CD4-positive, alpha-beta T cell treated with Interleukin-2 at 100 ng/mL for 4 hours (primary cell): ENCODE data around the gene VEZT.
"Not testable (repeated sequence)": the region's sequence is repeated elsewhere in the genome, so short reads cannot be mapped to it uniquely, and the experiment has no call there.

Experiments
- DNase-seq: peaks from one replicate; pipeline ENCODE4 v3.0.0-alpha.2; 2020; ENCODE audit warnings: low spot score

VEZT gene

DNA sequence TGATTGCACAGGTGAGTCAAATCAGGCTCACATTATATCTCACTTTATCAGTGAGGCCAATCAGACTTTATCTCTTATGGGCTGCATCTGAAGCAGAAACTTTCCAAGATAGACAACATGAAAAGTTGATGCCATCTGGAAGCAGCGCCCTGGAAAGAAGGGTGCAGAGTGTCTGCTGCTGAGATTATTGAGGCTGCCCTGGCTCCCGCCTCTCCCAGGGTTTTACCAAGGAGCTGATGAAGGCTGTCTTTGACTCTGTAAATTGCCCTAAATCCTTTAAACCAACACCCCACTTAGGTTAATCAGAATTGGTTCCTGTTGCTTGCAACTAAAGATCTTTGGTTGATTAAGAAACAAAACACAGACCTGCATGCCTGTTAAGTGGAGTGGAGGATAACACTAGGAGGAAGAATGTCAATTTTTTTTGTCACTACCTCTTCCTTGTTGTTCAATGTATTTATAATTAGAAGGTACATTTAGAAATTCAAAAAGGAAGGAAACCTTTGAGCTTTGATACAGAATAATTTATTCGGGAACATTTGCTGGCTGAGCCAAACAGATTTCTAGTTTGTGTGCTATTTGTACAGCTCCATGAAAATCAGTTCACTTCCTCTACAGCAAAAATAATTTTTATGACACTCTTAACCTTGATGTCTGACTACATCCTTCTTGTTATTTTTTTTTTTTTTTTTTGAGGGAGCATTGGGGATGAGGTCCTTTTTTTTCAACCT lies 104.1 kb downstream of the VEZT start:
- no peak for DNase-seq

DNA sequence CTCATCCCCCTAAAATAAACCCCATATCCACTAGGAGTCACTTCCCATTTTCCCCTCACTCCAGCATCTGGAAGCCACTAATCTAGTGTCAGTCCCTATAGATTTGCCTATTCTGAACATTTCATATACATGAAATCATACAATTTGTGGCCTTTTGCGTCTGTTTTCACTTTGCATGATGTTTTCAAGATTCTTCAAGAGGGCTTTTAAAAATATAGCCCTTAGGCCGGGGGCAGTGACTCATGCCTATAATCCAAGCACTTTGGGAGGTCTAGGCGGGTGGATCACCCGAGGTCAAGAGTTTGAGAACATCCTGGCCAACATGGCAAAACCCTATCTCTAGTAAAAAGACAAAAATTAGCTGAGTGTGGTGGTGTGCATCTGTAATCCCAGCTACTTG lies 104.7 kb downstream of the VEZT start:
- DNase-seq: no peak

DNA sequence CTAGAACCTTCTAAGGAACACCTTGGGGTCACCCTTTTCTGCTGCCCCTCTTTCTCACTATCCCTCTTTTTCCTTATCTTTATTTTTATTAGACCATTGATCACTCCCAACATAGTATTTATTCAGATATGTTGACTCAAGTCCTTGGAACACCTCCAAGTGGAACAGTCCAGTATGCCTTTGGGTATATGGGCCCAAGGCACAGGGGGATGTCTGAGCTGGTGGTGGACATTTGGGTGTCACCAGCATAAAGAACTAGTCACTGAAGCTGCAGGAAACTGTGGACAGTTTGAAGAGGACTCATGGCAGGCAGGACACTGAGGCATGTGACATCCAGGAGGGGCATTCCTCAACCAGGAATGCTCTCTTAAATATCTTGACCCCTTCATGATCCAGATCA lies 105.6 kb downstream of the VEZT start:
- no peak for DNase-seq

DNA sequence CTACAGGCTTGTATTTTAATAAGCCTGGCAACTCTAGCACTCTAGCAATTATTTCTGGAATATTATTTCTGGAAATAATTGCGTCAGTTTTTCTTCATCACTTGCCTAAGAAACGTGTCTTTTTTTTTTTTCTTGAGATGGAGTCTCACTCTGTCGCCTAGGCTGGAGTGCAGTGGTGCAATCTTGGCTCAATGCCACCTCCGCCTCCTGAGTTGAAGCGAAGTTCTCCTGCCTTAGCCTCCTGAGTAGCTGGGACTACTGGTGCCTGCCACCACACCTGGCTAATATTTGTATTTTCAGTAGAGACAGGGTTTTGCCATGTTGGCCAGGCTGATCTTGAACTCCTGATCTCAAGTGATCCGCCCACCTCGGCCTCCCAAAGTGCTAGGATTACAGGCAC lies 106.6 kb downstream of the VEZT start:
- DNase-seq: not testable (repeated sequence)

DNA sequence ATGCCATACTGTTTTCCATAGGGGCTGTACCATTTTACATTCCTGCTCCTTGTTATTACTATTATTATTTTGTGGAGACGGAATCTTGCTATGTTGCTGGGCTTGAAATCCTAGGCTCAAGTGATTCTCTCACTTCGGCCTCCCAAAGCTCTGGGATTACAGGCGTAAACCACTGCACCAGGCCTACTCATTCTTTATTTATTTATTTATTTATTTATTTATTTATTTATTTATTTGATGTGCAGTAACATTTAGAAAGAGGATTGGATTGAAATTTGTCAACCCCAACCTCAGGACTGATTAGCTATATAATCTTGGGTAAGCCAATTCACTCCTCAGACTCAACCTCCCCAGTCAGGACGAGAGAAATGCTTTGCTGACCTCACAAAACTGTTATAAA lies 107.9 kb downstream of the VEZT start:
- no peak for DNase-seq

DNA sequence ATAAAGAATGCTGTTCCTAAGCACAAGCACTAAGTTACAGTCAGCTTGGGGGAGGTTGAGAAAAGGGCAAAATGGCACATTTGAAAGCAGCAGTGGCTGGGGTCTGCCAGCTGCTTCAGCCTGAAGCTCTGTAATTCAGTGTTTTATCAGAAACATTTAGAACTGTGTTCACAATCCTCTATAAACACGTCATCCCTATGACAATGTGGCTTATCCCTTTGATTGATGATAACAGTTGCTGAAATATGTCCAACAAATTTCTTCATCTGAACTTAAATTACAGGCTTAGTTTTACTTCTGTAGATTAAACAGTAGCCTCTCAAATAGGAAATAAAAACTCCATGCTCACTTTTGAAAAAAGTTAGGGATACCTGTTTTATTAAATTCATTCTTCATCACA lies 108.8 kb downstream of the VEZT start:
- DNase-seq: no peak

DNA sequence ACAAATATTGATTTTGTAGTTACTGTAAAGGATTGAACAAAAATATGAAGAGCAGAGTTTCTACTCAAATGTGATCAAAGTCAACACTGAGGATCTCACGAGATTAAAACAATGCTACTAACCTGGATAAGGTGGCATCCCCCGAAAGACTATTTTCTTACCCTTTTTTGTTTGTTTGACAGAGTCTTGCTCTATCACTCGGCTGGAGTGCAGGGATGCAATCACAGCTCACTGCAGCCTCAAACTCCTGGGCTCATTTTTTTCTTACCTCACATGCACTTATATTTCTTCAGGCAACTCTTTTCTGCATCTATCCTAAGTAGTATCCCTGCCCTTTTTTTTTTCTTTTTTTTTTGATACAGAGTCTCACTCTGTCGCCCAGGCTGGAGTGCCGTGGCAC lies 109.2 kb downstream of the VEZT start:
- no peak for DNase-seq

DNA sequence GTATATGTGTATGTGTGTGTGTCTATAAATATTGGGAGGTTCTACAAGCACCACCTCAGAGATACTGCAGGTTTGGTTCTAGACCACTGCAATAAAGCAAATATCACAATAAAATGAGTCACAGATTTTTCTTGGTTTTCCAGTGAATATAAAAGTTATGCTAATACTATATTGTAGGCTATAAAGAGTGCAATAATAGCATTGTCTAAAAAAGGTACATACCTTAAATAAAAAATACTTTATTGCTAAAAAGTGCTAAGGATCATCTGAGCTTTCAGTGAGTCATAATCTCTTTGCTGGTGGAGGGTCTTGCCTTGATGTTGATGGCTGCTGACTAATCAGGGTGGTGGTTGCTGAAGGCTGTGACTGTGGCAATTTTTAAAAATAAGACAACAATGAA lies 111.1 kb downstream of the VEZT start:
- DNase-seq: no peak

DNA sequence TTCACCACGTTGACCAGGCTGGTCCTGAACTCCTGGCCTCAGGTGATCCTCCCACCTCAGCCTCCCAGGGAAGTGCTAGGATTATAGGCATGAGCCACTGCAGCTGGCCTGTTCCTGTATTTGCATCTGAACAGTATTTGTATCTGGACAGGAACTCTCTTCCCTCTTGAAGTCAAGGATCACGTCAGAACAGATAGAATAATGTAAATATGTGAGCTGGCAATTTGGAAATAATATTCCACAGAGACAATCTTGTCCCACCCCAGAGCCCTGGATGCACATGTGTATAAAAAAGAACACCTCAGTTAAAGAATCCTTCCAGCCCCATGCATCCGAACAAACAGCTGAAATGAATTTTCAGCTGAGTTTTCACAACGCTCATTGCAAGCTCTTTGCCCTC lies 118.3 kb downstream of the VEZT start:
- DNase-seq: no peak

DNA sequence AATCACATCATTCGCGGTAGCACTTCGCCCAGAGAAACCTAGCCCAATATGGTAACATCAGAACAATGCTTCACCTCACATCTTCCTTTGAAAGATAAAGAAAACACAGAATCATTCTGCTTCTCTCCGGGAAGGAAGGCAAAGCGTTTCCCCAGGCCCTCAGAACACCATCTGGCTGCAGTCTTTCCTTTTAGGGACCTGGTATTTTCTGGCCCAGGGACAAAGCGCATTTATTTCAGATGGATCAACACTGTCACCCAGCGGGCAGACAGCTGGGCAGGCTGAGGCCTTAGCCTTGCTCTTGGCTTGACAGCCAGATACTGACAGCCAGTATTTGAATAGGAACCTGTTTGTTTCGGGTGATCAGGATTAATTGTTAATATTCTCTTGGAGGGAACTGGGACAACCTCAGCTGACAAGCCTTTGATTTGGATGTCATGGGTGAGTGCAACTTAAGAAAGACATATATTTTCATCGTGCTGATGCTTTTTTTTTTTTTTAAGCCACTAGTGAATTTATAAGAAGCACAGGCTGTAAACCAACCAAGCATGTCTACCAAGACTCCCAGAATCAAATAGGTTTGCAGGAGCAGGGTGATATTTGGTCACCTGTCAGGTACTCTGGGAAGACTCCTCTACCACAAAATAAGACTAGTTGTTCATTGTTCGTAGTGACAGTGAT lies 118.9 kb downstream of the VEZT start:
- DNase-seq: no peak

DNA sequence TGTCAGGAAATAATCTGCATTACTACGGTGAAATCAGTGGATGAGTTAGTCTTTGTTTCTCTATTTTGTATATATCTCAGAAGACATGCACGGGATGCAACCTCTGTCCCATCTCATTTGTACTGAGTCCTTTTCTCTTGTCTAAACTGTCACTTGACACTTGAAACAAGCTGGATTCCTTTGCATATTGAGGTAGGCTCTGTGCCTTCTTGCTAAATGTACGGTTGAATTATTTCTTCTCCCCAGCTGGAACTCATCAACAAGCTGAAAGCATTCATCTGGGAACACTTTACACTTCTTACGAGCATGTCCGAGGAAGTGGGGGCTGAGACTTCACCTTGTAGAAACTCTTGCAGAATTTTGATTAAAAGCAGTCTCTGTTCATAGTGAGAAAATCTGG lies 119.5 kb downstream of the VEZT start:
- no peak for DNase-seq

DNA sequence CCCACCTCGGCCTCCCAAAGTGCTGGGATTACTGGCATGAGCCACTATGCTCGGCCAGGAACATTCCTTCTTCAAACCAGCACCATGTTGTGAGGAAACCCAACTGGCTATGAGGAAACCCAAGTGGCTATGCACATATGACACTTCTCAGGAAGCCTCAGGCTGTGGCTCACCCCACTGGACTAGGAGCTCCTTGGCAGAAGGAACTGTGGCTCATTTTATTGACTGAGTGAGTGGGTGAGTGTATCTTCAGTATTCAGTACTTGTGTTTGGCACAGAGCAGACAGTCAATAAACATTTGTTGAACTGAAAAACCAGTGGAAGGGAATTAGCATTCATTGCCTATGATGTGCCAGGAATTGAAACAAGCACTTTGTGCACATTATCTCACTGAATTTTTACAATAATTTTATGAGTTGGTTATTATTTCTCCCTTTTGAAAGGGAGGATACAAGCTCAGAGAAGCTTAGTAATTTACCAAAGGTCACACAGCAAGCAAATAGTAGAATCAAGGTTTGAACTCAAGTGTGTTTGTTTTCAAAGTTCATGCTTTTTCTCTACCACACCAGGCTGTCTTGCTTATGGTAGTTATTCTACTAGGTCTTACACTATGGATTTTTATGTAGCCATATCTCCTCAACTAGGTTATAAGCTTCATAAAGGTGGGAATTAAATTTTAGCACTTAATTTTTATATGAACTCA lies 121.6 kb downstream of the VEZT start:
- no peak for DNase-seq

DNA sequence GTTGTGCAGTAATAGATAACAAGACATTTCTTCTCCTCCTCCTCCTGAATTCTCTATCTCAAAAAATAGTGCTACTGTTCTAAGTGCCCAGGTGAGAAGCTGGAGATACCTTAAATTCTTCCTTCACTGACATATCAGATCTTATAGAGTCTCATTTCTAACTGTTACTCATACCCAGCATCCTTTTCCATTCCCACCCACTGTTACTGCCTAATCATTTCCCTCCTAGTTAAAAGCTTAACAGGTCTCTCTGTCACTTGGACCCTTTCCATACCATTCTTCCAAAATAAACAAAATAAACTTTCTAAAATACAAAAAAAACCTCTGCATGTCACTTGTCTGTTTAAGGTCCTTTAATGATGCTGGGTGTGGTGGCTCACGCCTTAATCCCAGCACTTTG lies 124.4 kb downstream of the VEZT start:
- DNase-seq: no peak

DNA sequence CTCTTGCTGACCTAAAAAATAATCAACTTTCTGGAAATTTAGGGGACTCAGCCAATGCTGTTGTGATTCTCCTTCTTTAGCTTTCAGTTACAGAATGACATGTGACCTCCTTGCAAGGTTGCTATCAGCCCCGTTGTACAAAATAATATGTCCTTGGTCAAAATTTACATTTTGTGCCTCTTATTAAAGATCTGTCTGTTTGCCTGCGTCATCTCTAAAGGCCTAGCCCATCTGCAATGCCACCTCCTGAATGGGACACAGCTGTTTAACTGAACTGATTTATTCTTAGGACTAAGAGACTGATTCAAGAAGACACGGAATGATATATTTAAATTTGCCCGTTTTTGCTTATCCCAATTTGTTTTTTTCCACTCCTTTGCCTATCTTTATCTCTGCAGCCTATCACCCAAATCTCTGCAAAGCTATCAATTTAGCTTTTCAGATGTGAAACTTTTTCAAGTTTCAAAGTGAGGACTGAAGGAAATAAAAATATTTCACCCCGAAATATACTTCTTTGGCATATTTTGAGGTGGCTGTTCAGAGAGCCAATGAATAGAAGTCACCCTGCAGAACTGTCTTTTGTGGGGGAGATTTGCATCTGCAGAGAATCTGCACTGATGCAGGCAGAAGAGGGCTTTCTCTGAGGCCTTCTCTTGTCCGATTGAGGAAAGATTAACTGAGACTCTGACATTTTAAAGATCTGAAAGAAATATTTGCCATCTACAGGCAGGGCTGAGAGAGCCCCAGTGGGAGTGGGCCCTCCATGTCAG lies 126.0 kb downstream of the VEZT start:
- no peak for DNase-seq

DNA sequence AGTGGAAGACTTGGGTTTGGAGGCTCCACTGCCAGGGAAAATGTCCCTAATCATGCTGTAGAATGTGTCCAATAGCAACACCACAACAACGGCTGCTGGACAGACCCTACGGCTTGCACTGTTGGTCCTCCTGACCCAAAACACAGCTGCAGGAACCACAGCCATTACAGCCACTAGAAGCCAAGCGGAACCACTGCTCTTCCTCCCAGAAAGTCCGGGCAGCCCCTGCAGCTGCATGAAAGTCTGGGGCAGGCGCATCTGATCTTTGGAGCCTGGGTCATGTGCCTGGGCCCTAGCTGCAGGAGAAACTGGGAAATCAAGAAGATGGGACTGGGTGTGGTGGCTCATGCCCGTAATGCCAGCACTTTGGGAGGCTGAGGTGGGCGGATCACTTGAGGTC lies 131.7 kb downstream of the VEZT start:
- DNase-seq: no peak

DNA sequence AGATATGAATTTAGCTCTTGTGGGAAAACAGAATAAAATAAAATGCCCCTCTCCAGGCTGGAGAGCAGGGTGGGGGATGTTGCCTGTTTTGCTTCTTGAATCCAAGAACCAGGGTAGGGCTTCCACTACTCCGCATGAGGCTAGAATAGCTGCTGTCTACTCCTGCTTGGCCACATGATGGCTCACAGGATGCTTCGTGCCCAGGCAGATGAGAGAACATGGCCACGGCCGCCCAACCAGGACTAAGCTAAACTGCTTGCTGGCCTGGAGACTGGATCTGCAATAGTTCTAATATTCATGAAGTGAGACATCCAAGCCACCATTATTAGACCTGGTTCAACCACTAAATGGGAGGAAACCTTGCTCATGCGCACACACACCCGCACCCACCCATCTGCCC lies 134.1 kb downstream of the VEZT start:
- DNase-seq: no peak
